Esophagus muscularis mucosa (tissue), 4 donors: ENCODE measurements around the gene RUFY3.

Experiments used
- EP300 ChIP-seq: sonication (generic); formaldehyde crosslinking; IDR thresholded peaks from one replicate; pipeline ENCODE4 v1.6.1; 2017; ENCODE audit warnings: antibody characterized with exemption
- POLR2A ChIP-seq: fragments of 450-650 bp; IDR thresholded peaks from one replicate; pipeline ENCODE4 v1.6.1; 2017; ENCODE audit warnings: antibody characterized with exemption, moderate library complexity, mild to moderate bottlenecking, low read depth
- POLR2AphosphoS5 ChIP-seq, 2 donors: sonication (generic); formaldehyde crosslinking; IDR thresholded peaks; one replicate each; pipeline ENCODE4 v1.6.1; 2017; ENCODE audit warnings: antibody characterized with exemption in 2 of 2
- TF ChIP-seq, protein P1 (sequence below), 3 experiments: fragments of 200-600 bp in 2 of 3; fragments of 450-650 bp in 1 of 3; sonication (generic) in 2 of 3; IDR thresholded peaks; one replicate each; pipeline ENCODE4 v1.5.1; 2017 to 2019; ENCODE audit warnings: antibody characterized with exemption in 3 of 3, mild to moderate bottlenecking in 2 of 3, moderate library complexity in 1 of 3

DNA sequence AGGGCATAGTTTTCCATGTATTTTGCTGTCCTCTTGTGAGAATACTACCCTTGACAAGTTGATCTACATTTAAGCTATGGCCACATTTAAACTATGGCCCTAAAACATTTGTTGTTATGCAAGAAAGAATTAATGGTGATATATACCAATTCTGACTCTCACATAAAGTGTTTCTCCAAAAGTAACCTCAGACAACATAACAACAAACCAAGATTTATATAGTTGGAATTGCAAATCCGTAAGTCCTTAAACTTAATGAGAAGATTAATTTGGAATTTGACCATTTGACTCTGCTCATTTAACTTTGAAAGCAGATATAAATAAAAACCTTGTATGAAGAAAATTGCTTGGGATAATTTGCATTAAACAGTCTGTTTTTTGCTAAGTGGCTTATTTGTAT is 38.9 kb downstream of the RUFY3 start:
- TF ChIP-seq, protein P1, sequence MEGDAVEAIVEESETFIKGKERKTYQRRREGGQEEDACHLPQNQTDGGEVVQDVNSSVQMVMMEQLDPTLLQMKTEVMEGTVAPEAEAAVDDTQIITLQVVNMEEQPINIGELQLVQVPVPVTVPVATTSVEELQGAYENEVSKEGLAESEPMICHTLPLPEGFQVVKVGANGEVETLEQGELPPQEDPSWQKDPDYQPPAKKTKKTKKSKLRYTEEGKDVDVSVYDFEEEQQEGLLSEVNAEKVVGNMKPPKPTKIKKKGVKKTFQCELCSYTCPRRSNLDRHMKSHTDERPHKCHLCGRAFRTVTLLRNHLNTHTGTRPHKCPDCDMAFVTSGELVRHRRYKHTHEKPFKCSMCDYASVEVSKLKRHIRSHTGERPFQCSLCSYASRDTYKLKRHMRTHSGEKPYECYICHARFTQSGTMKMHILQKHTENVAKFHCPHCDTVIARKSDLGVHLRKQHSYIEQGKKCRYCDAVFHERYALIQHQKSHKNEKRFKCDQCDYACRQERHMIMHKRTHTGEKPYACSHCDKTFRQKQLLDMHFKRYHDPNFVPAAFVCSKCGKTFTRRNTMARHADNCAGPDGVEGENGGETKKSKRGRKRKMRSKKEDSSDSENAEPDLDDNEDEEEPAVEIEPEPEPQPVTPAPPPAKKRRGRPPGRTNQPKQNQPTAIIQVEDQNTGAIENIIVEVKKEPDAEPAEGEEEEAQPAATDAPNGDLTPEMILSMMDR (IDR thresholded peaks at IDR 0.05), result no peak
- TF ChIP-seq POLR2A (no peak), POLR2AphosphoS5 (IDR thresholded peaks at IDR 0.05) (no peak), EP300 (no peak)
